Measurements from ENCODE around the gene TMEM132D. TPM values are rescaled to one million over a fixed set of nuclear protein-coding genes. Genes with fewer than 3 reads are reported as not detected.

The TMEM132D gene
- total RNA-seq, 1 donor from 2014 or later, result 1.1 TPM

DNA sequence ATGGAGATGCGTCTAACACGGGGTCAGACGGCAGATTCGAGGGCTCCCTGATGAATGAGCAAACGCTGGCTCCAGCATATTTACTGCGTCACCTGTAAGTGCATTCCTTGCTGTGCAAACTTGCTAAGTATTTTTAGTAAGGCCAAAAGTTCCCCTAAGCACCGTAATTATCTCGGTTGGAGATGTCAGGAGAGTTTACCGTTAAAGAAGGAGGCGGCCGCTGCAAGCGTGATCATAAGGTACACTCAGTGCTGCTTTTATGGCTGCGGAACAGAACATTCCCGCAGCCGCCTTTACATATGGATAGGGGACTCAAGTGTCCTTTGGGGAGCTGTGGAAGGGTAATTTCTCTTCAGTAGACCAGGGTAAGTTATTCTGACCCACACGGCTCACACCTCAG lies 875.0 kb downstream of the TMEM132D start:
- Mint-ChIP-seq H3K4me3 (no peak overlapping the region), H3K4me1 (peaks cover 26% of the 10 kb centered on the region), H3K9me3 (no peaks in the 10 kb centered on the region), H3K36me3 (no peaks in the 10 kb centered on the region), H3K27me3 (ENCODE audit: insufficient read depth, low read depth) (peaks cover 13% of the 10 kb centered on the region), H3K27ac (no peak overlapping the region)
- Histone ChIP-seq H3F3A (ENCODE audit: low read depth) (no peaks in the 10 kb centered on the region), H3K4me3 (no peak overlapping the region), H3K9me3 (ENCODE audit: low read depth) (no peaks in the 10 kb centered on the region), H3K4me1 (no peaks in the 10 kb centered on the region), H3K9ac (no peak overlapping the region), H3K36me3 (no peaks in the 10 kb centered on the region), H3K27me3 (no peaks in the 10 kb centered on the region), H4K20me1 (ENCODE audit: low read depth) (no peaks in the 10 kb centered on the region), H3K79me2 (ENCODE audit: low read depth) (no peaks in the 10 kb centered on the region), H3K27ac (no peak overlapping the region), H2AFZ (replicated peaks) (no peak overlapping the region), H3K4me2 (no peak overlapping the region)
- TF ChIP-seq, protein P1, sequence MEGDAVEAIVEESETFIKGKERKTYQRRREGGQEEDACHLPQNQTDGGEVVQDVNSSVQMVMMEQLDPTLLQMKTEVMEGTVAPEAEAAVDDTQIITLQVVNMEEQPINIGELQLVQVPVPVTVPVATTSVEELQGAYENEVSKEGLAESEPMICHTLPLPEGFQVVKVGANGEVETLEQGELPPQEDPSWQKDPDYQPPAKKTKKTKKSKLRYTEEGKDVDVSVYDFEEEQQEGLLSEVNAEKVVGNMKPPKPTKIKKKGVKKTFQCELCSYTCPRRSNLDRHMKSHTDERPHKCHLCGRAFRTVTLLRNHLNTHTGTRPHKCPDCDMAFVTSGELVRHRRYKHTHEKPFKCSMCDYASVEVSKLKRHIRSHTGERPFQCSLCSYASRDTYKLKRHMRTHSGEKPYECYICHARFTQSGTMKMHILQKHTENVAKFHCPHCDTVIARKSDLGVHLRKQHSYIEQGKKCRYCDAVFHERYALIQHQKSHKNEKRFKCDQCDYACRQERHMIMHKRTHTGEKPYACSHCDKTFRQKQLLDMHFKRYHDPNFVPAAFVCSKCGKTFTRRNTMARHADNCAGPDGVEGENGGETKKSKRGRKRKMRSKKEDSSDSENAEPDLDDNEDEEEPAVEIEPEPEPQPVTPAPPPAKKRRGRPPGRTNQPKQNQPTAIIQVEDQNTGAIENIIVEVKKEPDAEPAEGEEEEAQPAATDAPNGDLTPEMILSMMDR (IDR thresholded peaks at IDR 0.05), result no peak
- TF ChIP-seq EZH2phosphoT487 (IDR thresholded peaks at IDR 0.05) (no peak), EZH2 (IDR thresholded peaks at IDR 0.05) (no peak)
- no peak for DNase-seq (ENCODE audit: low spot score)

DNA sequence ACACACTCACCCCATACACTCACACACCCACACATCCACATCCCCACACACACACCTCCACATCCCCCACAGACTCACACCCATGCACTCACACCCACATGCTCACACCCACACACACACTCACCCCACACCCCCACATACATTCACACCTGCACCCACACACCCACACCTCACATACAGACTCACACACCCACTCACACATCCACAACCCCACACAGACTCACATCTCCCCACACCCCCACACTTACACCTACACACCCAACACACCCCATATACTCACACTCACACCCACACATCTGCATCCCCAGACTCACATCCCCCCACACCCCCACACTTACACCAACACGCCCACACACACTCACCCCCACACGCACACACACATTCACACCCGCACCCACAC lies 878.8 kb downstream of the TMEM132D start:
- no peak overlapping the region for H3K4me2 ChIP-seq
- TF ChIP-seq EZH2 (IDR thresholded peaks at IDR 0.05) (no peak), EZH2phosphoT487 (IDR thresholded peaks at IDR 0.05) (no peak)
- TF ChIP-seq, protein P1 (IDR thresholded peaks at IDR 0.05), result no peak
- H3K27me3 ChIP-seq, result no peaks in the 10 kb centered on the region
- H3K9me3 Mint-ChIP-seq, result no peaks in the 10 kb centered on the region
- no peaks in the 10 kb centered on the region for H3K9me3 ChIP-seq (ENCODE audit: low read depth)
- no peak overlapping the region for H3K4me3 Mint-ChIP-seq
- peaks cover 8% of the 10 kb centered on the region for H3K27me3 Mint-ChIP-seq (ENCODE audit: insufficient read depth, low read depth)
- no peak overlapping the region for H2AFZ ChIP-seq (replicated peaks)
- no peak overlapping the region for H3K9ac ChIP-seq
- H3F3A ChIP-seq (ENCODE audit: low read depth), result no peaks in the 10 kb centered on the region
- H4K20me1 ChIP-seq (ENCODE audit: low read depth), result no peaks in the 10 kb centered on the region
- H3K4me1 Mint-ChIP-seq, result peaks cover 10% of the 10 kb centered on the region
- no peaks in the 10 kb centered on the region for H3K79me2 ChIP-seq (ENCODE audit: low read depth)
- DNase-seq (ENCODE audit: low spot score), result no peak
- H3K36me3 Mint-ChIP-seq, result no peaks in the 10 kb centered on the region
- H3K4me1 ChIP-seq, result no peaks in the 10 kb centered on the region
- no peaks in the 10 kb centered on the region for H3K36me3 ChIP-seq
- no peak overlapping the region for H3K4me3 ChIP-seq
- H3K27ac Mint-ChIP-seq, result no peak overlapping the region
- no peak overlapping the region for H3K27ac ChIP-seq

Small RNAs within 50 kb of the gene (small RNA-seq; reads per million reads assigned to genes)
- not detected for gene RF02271
